ENCODE results near the gene HMCN2.

HMCN2 gene

GRCh38 chr9:130365323-130365721 is 99.8 kb downstream of the HMCN2 start:
- H3K27me3 ChIP-seq (ENCODE audit: control insufficient read depth in 1 of 2, insufficient read depth in 2 of 2, low read length in 2 of 2): no peaks in the 10 kb centered on the region
- no peaks in the 10 kb centered on the region for H3K4me1 ChIP-seq (ENCODE audit: insufficient read depth, low read length)
- no peak overlapping the region for H3K9ac ChIP-seq (ENCODE audit: low read length)
- H3K9me3 ChIP-seq (ENCODE audit: low read length): no peaks in the 10 kb centered on the region
- peaks cover 10% of the 10 kb centered on the region for H3K36me3 ChIP-seq (ENCODE audit: insufficient read depth, low read length)
- no peak overlapping the region for H3K4me3 ChIP-seq (ENCODE audit: low read depth in 1 of 2, low read length in 2 of 2)
- H3K27ac ChIP-seq (ENCODE audit: low read depth, low read length): no peak overlapping the region

- Histone ChIP-seq H3K9ac (ENCODE audit: low read length) (no peak overlapping the region), H3K4me3 (ENCODE audit: low read depth in 1 of 2, low read length in 2 of 2) (no peak overlapping the region), H3K9me3 (ENCODE audit: low read length) (no peaks in the 10 kb centered on the region), H3K4me1 (ENCODE audit: insufficient read depth, low read length) (no peaks in the 10 kb centered on the region), H3K36me3 (ENCODE audit: insufficient read depth, low read length) (peaks cover 6% of the 10 kb centered on the region), H3K27me3 (ENCODE audit: control insufficient read depth in 1 of 2, insufficient read depth in 2 of 2, low read length in 2 of 2) (no peaks in the 10 kb centered on the region), H3K27ac (ENCODE audit: low read depth, low read length) (no peak overlapping the region)
Measured at GRCh38 chr9:130366072-130366471, 100.5 kb downstream of the HMCN2 start.

- H3K4me1 ChIP-seq (ENCODE audit: insufficient read depth, low read length): no peaks in the 10 kb centered on the region
- H3K27me3 ChIP-seq (ENCODE audit: control insufficient read depth in 1 of 2, insufficient read depth in 2 of 2, low read length in 2 of 2): no peaks in the 10 kb centered on the region
- peaks cover 13% of the 10 kb centered on the region for H3K36me3 ChIP-seq (ENCODE audit: insufficient read depth, low read length)
- no peak overlapping the region for H3K27ac ChIP-seq (ENCODE audit: low read depth, low read length)
- no peak overlapping the region for H3K4me3 ChIP-seq (ENCODE audit: low read depth in 1 of 2, low read length in 2 of 2)
- H3K9ac ChIP-seq (ENCODE audit: low read length): no peak overlapping the region
- no peaks in the 10 kb centered on the region for H3K9me3 ChIP-seq (ENCODE audit: low read length)
Measured at GRCh38 chr9:130366888-130367550, 101.5 kb downstream of the HMCN2 start.

GRCh38 chr9:130368631-130369103 is 103.1 kb downstream of the HMCN2 start:
- H3K27me3 ChIP-seq (ENCODE audit: control insufficient read depth in 1 of 2, insufficient read depth in 2 of 2, low read length in 2 of 2): no peaks in the 10 kb centered on the region
- H3K27ac ChIP-seq (ENCODE audit: low read depth, low read length): no peak overlapping the region
- H3K4me3 ChIP-seq (ENCODE audit: low read depth in 1 of 2, low read length in 2 of 2): no peak overlapping the region
- no peaks in the 10 kb centered on the region for H3K4me1 ChIP-seq (ENCODE audit: insufficient read depth, low read length)
- peaks cover 26% of the 10 kb centered on the region for H3K36me3 ChIP-seq (ENCODE audit: insufficient read depth, low read length)
- no peak overlapping the region for H3K9ac ChIP-seq (ENCODE audit: low read length)
- no peaks in the 10 kb centered on the region for H3K9me3 ChIP-seq (ENCODE audit: low read length)

GRCh38 chr9:130370226-130370625 is 104.7 kb downstream of the HMCN2 start:
- H3K9ac ChIP-seq (ENCODE audit: low read length): no peak overlapping the region
- no peaks in the 10 kb centered on the region for H3K9me3 ChIP-seq (ENCODE audit: low read length)
- peaks cover 36% of the 10 kb centered on the region for H3K36me3 ChIP-seq (ENCODE audit: insufficient read depth, low read length)
- H3K27me3 ChIP-seq (ENCODE audit: control insufficient read depth in 1 of 2, insufficient read depth in 2 of 2, low read length in 2 of 2): no peaks in the 10 kb centered on the region
- H3K27ac ChIP-seq (ENCODE audit: low read depth, low read length): no peak overlapping the region
- H3K4me3 ChIP-seq (ENCODE audit: low read depth in 1 of 2, low read length in 2 of 2): no peak overlapping the region
- no peaks in the 10 kb centered on the region for H3K4me1 ChIP-seq (ENCODE audit: insufficient read depth, low read length)

- Histone ChIP-seq H3K9me3 (ENCODE audit: low read length) (no peaks in the 10 kb centered on the region), H3K36me3 (ENCODE audit: insufficient read depth, low read length) (peaks cover 43% of the 10 kb centered on the region), H3K4me1 (ENCODE audit: insufficient read depth, low read length) (no peaks in the 10 kb centered on the region), H3K27me3 (ENCODE audit: control insufficient read depth in 1 of 2, insufficient read depth in 2 of 2, low read length in 2 of 2) (no peaks in the 10 kb centered on the region), H3K4me3 (ENCODE audit: low read depth in 1 of 2, low read length in 2 of 2) (no peak overlapping the region), H3K9ac (ENCODE audit: low read length) (no peak overlapping the region), H3K27ac (ENCODE audit: low read depth, low read length) (no peak overlapping the region)
Measured at GRCh38 chr9:130371196-130371966, 105.8 kb downstream of the HMCN2 start.

GRCh38 chr9:130372057-130372456 is 106.5 kb downstream of the HMCN2 start:
- Histone ChIP-seq H3K27ac (ENCODE audit: low read depth, low read length) (no peak overlapping the region), H3K27me3 (ENCODE audit: control insufficient read depth in 1 of 2, insufficient read depth in 2 of 2, low read length in 2 of 2) (no peaks in the 10 kb centered on the region), H3K4me1 (ENCODE audit: insufficient read depth, low read length) (no peaks in the 10 kb centered on the region), H3K4me3 (ENCODE audit: low read depth in 1 of 2, low read length in 2 of 2) (no peak overlapping the region), H3K36me3 (ENCODE audit: insufficient read depth, low read length) (peaks cover 43% of the 10 kb centered on the region), H3K9ac (ENCODE audit: low read length) (no peak overlapping the region), H3K9me3 (ENCODE audit: low read length) (no peaks in the 10 kb centered on the region)

- H3K27ac ChIP-seq (ENCODE audit: low read depth, low read length): no peak overlapping the region
- no peaks in the 10 kb centered on the region for H3K4me1 ChIP-seq (ENCODE audit: insufficient read depth, low read length)
- no peaks in the 10 kb centered on the region for H3K9me3 ChIP-seq (ENCODE audit: low read length)
- no peak overlapping the region for H3K4me3 ChIP-seq (ENCODE audit: low read depth in 1 of 2, low read length in 2 of 2)
- H3K36me3 ChIP-seq (ENCODE audit: insufficient read depth, low read length): peaks cover 48% of the 10 kb centered on the region
- H3K9ac ChIP-seq (ENCODE audit: low read length): no peak overlapping the region
- H3K27me3 ChIP-seq (ENCODE audit: control insufficient read depth in 1 of 2, insufficient read depth in 2 of 2, low read length in 2 of 2): no peaks in the 10 kb centered on the region
Measured at GRCh38 chr9:130373679-130374325, 108.2 kb downstream of the HMCN2 start.

GRCh38 chr9:130377612-130378011 is 112.1 kb downstream of the HMCN2 start:
- H3K27ac ChIP-seq (ENCODE audit: low read depth, low read length): no peak overlapping the region

GRCh38 chr9:130378875-130379648 is 113.5 kb downstream of the HMCN2 start:
- H3K4me3 ChIP-seq (ENCODE audit: low read depth in 1 of 2, low read length in 2 of 2): no peak overlapping the region

More at GRCh38 chr9:130377612-130378011, 112.1 kb downstream of the HMCN2 start:
- peaks cover 39% of the 10 kb centered on the region for H3K36me3 ChIP-seq (ENCODE audit: insufficient read depth, low read length)
- H3K27me3 ChIP-seq (ENCODE audit: control insufficient read depth in 1 of 2, insufficient read depth in 2 of 2, low read length in 2 of 2): no peaks in the 10 kb centered on the region
- no peak overlapping the region for H3K9ac ChIP-seq (ENCODE audit: low read length)
- no peaks in the 10 kb centered on the region for H3K4me1 ChIP-seq (ENCODE audit: insufficient read depth, low read length)
- no peaks in the 10 kb centered on the region for H3K9me3 ChIP-seq (ENCODE audit: low read length)
- no peak overlapping the region for H3K4me3 ChIP-seq (ENCODE audit: low read depth in 1 of 2, low read length in 2 of 2)

GRCh38 chr9:130379649-130379970 is 114.0 kb downstream of the HMCN2 start:
- H3K36me3 ChIP-seq (ENCODE audit: insufficient read depth, low read length): peaks cover 34% of the 10 kb centered on the region
- no peak overlapping the region for H3K27ac ChIP-seq (ENCODE audit: low read depth, low read length)
- H3K27me3 ChIP-seq (ENCODE audit: control insufficient read depth in 1 of 2, insufficient read depth in 2 of 2, low read length in 2 of 2): no peaks in the 10 kb centered on the region
- H3K9ac ChIP-seq (ENCODE audit: low read length): no peak overlapping the region
- H3K9me3 ChIP-seq (ENCODE audit: low read length): no peaks in the 10 kb centered on the region
- H3K4me3 ChIP-seq (ENCODE audit: low read depth in 1 of 2, low read length in 2 of 2): no peak overlapping the region
- no peaks in the 10 kb centered on the region for H3K4me1 ChIP-seq (ENCODE audit: insufficient read depth, low read length)

More at GRCh38 chr9:130378875-130379648, 113.5 kb downstream of the HMCN2 start:
- peaks cover 36% of the 10 kb centered on the region for H3K36me3 ChIP-seq (ENCODE audit: insufficient read depth, low read length)
- H3K27ac ChIP-seq (ENCODE audit: low read depth, low read length): no peak overlapping the region
- no peaks in the 10 kb centered on the region for H3K9me3 ChIP-seq (ENCODE audit: low read length)
- H3K9ac ChIP-seq (ENCODE audit: low read length): no peak overlapping the region
- no peaks in the 10 kb centered on the region for H3K27me3 ChIP-seq (ENCODE audit: control insufficient read depth in 1 of 2, insufficient read depth in 2 of 2, low read length in 2 of 2)
- no peaks in the 10 kb centered on the region for H3K4me1 ChIP-seq (ENCODE audit: insufficient read depth, low read length)

Measured in muscle layer of colon (tissue), 2 donors.